Pancreas (tissue), 10 donors: Measurements from ENCODE around the gene COX4I1. TPM values are rescaled to one million over a fixed set of nuclear protein-coding genes. Genes with fewer than 3 reads are reported as not detected.

ENCODE experiments used
- ATAC-seq, 4 donors: fragments of 200-7000 bp; cut with Tn5 transposase; one replicate each; pipeline versions ENCODE4 v1.8.0 to v1.9.1; 2020; ENCODE audit warnings: mild to moderate bottlenecking in 4 of 4, moderate library complexity in 4 of 4
- DNase-seq, 6 donors: peaks; one replicate each; pipeline ENCODE4 v3.0.0-alpha.2; 2020
- FAIRE-seq: peaks from 2 replicates; lab custom pipeline; 2012; peaks lifted over from hg19 to GRCh38; lab: Jason Lieb, UNC
- H3K27ac ChIP-seq, 4 donors: fragments of 200-600 bp; sonication (generic); 1 replicate in 3 of 4; 2 replicates in 1 of 4; pipeline versions ENCODE4 v1.5.0 to v1.8.0; 2020
- H3K27me3 ChIP-seq, 4 donors: fragments of 200-600 bp; one replicate each; pipeline ENCODE4 v1.8.0; 2021
- H3K36me3 ChIP-seq, 3 donors: fragments of 200-600 bp; sonication (generic) in 1 of 3; one replicate each; pipeline versions ENCODE4 v1.5.0 to v1.8.0; 2020 to 2021
- H3K4me1 ChIP-seq, 3 donors: fragments of 200-600 bp; one replicate each; pipeline ENCODE4 v1.8.0; 2021
- H3K4me3 ChIP-seq, 4 donors: fragments of 200-600 bp; sonication (generic) in 2 of 4; one replicate each; pipeline versions ENCODE4 v1.5.0 to v1.8.0; 2020 to 2021
- H3K9me3 ChIP-seq, 4 donors: fragments of 200-600 bp; one replicate each; pipeline ENCODE4 v1.8.0; 2021
- CTCF ChIP-seq, 4 donors: fragments of 200-600 bp; sonication (generic) in 3 of 4; IDR thresholded peaks; one replicate each; pipeline versions ENCODE4 v1.5.0 to v1.8.0; 2021; ENCODE audit warnings: antibody characterized with exemption in 4 of 4
- WGBS, 2 donors: extraction: QIAGEN DNeasy Blood & Tissue Kit; methylation state at CpG; one replicate each; pipeline ENCODE4 v1.1.7; 2013; 5-methylcytosine and 5-hydroxymethylcytosine counted together
- intact Hi-C, 3 donors: fragments of 100-400 bp; cut with DNase I; formaldehyde crosslinking; loops; one replicate each; pipeline versions ENCODE4 v1.11.1 to v1.14.2; 2022
- polyA plus RNA-seq, 2 donors: library from polyadenylated mRNA; stranded (reverse); fragments of 200-250 nt; gene quantifications; one replicate each; pipeline ENCODE4 v1.2.3, GENCODE V29; 2013
- total RNA-seq, 6 donors: library from RNA; stranded (reverse); fragmentation: NEBNext Ultra II Directional in 4 of 6; extraction: Animal tissue kit (Norgen Biotek cat#: 25700) in 4 of 6; gene quantifications; one replicate each; pipeline versions ENCODE4 v1.2.1 to v1.2.4, GENCODE V29; 2021 to 2023
- donor health status: healthy with polysubstance abuse.
- donor health status: DM: no; HTN: no; CAD: no; lungs with moderate emphysema.
- donor health status: DM: no; HTN: no; CAD: no.
- donor health status: control.
- donor health status: control.
- donor health status: Bipolar disorder and iron deficiency.
- donor health status: DM: yes; HTN: yes; CAD: no.
- donor health status: DM: no; HTN: no; CAD: no.
- donor health status: DM: no; HTN: no; CAD: no.
- donor health status: DM: yes; HTN: yes; CAD: no.

COX4I1 gene
- total and polyA plus RNA-seq, 8 donors: 198 to 510 (median 260) TPM

- no peak for ATAC-seq
- Histone ChIP-seq H3K27ac (no peak overlapping the region), H3K4me3 (no peak overlapping the region), H3K4me1 (no peaks in the 10 kb centered on the region), H3K9me3 (no peaks in the 10 kb centered on the region), H3K36me3 (peaks cover 0 to 27% (median 21%) of the 10 kb centered on the region in 3 donors), H3K27me3 (no peaks in the 10 kb centered on the region)
- no peak for TF ChIP-seq CTCF (IDR thresholded peaks at IDR 0.05)
- no peak for FAIRE-seq
- intact Hi-C loops: no loop called here
- peak in 1 of 6 donors; percentile 29 for DNase-seq
- WGBS, 2 donors: 94 to 96% methylated on average over 7 of the region's 7 CpGs
Observed at GRCh38 chr16:85808926-85809325, 9.4 kb downstream of the COX4I1 start.

- 65 to 67% methylated on average over 10 of the region's 10 CpGs for WGBS, 2 donors
- no peak for DNase-seq
- Histone ChIP-seq H3K9me3 (no peaks in the 10 kb centered on the region), H3K4me1 (no peaks in the 10 kb centered on the region), H3K27me3 (no peaks in the 10 kb centered on the region), H3K4me3 (no peak overlapping the region), H3K27ac (peak overlapping the region in 1 of 4 donors; percentile 27), H3K36me3 (peaks cover 0 to 23% (median 16%) of the 10 kb centered on the region in 3 donors)
- no peak for FAIRE-seq
- ATAC-seq: peak; percentile 17 to 43 (median 26)
- intact Hi-C loops: no loop called here
- TF ChIP-seq CTCF (IDR thresholded peaks at IDR 0.05): no peak
Observed at GRCh38 chr16:85809645-85810044, 10.2 kb downstream of the COX4I1 start.

GRCh38 chr16:85810097-85810741, 10.7 kb downstream of the COX4I1 start:
- H3K4me3 ChIP-seq: no peak overlapping the region
- TF ChIP-seq CTCF (IDR thresholded peaks at IDR 0.05): no peak
- intact Hi-C loops: no loop called here
- H3K9me3 ChIP-seq: no peaks in the 10 kb centered on the region
- H3K27me3 ChIP-seq: no peaks in the 10 kb centered on the region
- peak; percentile 84 to 93 (median 88) for ATAC-seq
- DNase-seq: peak; percentile 55 to 80 (median 69)
- no peak for FAIRE-seq
- H3K36me3 ChIP-seq: peaks cover 0 to 17% (median 10%) of the 10 kb centered on the region in 3 donors
- peak overlapping the region in 1 of 4 donors; percentile 27 for H3K27ac ChIP-seq
- no peaks in the 10 kb centered on the region for H3K4me1 ChIP-seq
- 40 to 45% methylated on average over 12 to 13 of the region's 13 CpGs for WGBS, 2 donors

GRCh38 chr16:85810742-85811115, 11.2 kb downstream of the COX4I1 start:
- TF ChIP-seq CTCF (IDR thresholded peaks at IDR 0.05): no peak
- Histone ChIP-seq H3K36me3 (peaks cover 0 to 12% (median 5%) of the 10 kb centered on the region in 3 donors), H3K4me3 (no peak overlapping the region), H3K27ac (no peak overlapping the region), H3K4me1 (no peaks in the 10 kb centered on the region), H3K9me3 (no peaks in the 10 kb centered on the region), H3K27me3 (no peaks in the 10 kb centered on the region)
- 90 to 91% methylated on average over 7 of the region's 7 CpGs for WGBS, 2 donors
- ATAC-seq: peak in 2 of 4 donors; percentile 7 to 14
- DNase-seq: no peak
- intact Hi-C loops: no loop called here
- no peak for FAIRE-seq
